BJ (cell line): ENCODE data around the gene AATK. TPM values are rescaled to one million over a fixed set of nuclear protein-coding genes. Genes with fewer than 3 reads are reported as not detected.

Experiments
- CTCF ChIA-PET: fragments of 350-600 bp; formaldehyde crosslinking; extraction: SDS; loops from one replicate; lab custom pipeline; 2021; ENCODE audit warnings: antibody characterized with exemption, inconsistent platforms; lab: Yijun Ruan, JAX
- POLR2A ChIA-PET: fragments of 300-600 bp; sonication (Branson Sonifier 250); formaldehyde crosslinking; extraction: SDS; loops from one replicate; lab custom pipeline; 2021; ENCODE audit warnings: antibody characterized with exemption; lab: Charles Lee
- DNase-seq: peaks from one replicate; pipeline ENCODE4 v3.0.0-alpha.2; 2011; ENCODE audit warnings: low read depth
- H3K27me3 ChIP-seq: 2 replicates; pipeline ENCODE4 v1.6.0; 2011; ENCODE audit warnings: low read length; ENCODE audit not compliant: control insufficient read depth, insufficient read depth
- H3K36me3 ChIP-seq: 2 replicates; pipeline ENCODE4 v1.5.1; 2011; ENCODE audit warnings: low read length; ENCODE audit not compliant: control insufficient read depth, insufficient read depth
- H3K4me3 ChIP-seq: 2 replicates; pipeline ENCODE4 v1.5.1; 2011; ENCODE audit warnings: low read depth, mild to moderate bottlenecking, control low read depth, low read length
- polyA plus RNA-seq: library from polyadenylated mRNA; depleted of rRNA; stranded (reverse); fragments of >200 nt; gene quantifications from 2 replicates; pipeline ENCODE4 v1.2.3, GENCODE V29; 2011
- TF ChIP-seq, protein P1 (sequence below): IDR thresholded peaks from 2 replicates; pipeline ENCODE4 v1.5.1; 2011; ENCODE audit warnings: low read depth, mild to moderate bottlenecking, control low read depth, inconsistent platforms, low read length, moderate library complexity; ENCODE audit not compliant: insufficient read depth

AATK gene
- polyA plus RNA-seq, 1 experiment, result 0.29 TPM

DNA sequence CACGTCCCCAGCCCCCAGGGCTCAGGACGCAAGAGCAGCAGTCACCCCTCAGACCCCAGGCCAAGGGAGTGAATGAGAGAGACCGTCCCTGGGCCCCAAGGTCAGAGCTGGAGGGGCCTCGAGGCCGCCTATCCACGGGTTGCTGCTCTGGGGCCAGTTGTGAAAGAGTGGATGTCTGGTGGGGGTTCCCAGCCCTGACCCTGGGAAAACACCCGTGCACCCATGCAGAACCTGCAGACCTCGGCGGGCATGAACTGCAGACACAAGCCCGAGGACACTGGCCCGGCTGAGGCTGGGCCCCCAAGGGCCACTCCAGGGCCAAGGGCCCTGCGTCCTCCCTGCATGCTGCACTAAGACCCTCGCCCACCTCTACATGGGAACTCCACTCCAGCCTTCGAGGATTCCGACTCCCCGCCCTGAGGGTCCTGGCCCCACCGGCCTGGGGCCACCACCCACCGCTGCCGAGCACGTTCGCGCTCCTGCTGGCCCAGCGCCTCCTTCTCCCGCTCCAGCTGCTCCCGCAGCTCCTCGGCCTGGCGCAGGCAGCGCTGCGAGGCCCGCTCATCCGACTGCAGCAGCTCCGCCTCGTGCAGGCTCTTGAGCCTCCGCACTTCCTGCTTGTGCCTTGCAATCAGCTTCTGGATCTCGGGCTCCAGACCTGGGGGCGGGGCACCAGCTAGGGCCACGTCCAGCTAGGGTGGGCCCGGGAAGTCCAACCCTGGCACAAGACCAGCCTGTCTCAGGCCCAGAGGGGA, 27.6 kb upstream of the AATK start:
- H3K27me3 ChIP-seq, result no peaks in the 10 kb centered on the region
- CTCF ChIA-PET, result no interaction called here
- TF ChIP-seq, protein P1, sequence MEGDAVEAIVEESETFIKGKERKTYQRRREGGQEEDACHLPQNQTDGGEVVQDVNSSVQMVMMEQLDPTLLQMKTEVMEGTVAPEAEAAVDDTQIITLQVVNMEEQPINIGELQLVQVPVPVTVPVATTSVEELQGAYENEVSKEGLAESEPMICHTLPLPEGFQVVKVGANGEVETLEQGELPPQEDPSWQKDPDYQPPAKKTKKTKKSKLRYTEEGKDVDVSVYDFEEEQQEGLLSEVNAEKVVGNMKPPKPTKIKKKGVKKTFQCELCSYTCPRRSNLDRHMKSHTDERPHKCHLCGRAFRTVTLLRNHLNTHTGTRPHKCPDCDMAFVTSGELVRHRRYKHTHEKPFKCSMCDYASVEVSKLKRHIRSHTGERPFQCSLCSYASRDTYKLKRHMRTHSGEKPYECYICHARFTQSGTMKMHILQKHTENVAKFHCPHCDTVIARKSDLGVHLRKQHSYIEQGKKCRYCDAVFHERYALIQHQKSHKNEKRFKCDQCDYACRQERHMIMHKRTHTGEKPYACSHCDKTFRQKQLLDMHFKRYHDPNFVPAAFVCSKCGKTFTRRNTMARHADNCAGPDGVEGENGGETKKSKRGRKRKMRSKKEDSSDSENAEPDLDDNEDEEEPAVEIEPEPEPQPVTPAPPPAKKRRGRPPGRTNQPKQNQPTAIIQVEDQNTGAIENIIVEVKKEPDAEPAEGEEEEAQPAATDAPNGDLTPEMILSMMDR, result no peak
- POLR2A ChIA-PET, result no interaction called here
- H3K4me3 ChIP-seq, result no peak overlapping the region
- H3K36me3 ChIP-seq, result peaks cover 8% of the 10 kb centered on the region
- no peak for DNase-seq

DNA sequence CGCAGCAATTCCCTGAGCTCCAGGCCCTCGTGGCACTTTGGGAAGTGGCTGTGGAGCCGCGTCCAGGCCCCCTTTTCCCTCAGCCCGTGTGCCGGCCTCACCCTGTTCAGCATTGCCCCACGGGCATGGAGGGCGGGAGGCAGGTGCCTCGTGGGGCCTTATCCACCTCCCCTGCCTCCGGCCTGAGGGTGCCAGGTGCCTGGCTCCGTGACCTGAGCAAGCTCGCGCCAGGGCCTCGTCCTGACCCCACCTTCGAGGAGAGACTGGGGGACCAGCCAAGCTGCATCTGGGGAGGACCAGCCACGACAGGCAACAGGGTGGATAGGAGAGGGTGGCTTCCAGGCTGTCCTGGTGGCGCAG, 27.0 kb upstream of the AATK start:
- Histone ChIP-seq H3K36me3 (peaks cover 7% of the 10 kb centered on the region), H3K4me3 (no peak overlapping the region), H3K27me3 (no peaks in the 10 kb centered on the region)
- TF ChIP-seq, protein P1, result no peak
- ChIA-PET POLR2A (no interaction called here), CTCF (interaction anchor here (1.0 kb wide), 1 partner anchor 50 kb away, joined by 3 read pairs; no protein-coding TSS in a partner anchor)
- DNase-seq, result no peak

DNA sequence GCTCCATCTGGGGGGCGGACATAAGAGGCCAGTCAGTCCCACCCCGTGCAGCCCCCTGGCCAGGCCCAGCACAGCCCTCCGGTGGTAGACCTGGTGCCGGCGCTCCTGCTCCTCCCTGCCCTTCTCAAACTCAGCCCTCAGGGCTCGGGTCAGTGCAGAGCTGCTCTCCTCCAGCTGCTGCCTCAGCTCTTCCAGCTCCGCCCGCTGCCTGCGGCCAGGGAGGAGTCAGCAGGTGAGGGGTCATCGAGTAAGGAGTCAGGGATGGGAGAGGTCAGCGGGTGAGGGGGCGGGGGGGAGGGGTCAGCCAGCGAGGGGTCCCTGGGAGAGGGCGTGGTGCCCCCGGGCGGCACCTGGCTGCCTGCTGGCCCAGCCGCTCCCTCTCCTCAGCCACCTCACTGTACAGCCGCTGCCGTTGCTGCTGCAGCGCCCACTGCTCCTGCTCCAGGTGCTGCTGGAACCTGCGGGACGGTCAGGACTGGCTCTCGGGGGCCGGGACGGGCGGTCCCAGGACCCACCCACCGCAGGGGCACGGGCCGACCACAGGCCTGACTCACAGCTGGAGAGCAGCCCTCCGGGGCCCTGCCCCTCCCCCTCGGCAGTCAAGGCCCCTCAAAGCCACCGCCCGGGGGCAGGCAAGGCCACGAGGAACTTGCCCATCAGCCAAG, 26.5 kb upstream of the AATK start:
- Histone ChIP-seq H3K4me3 (no peak overlapping the region), H3K27me3 (no peaks in the 10 kb centered on the region), H3K36me3 (peaks cover 7% of the 10 kb centered on the region)
- CTCF ChIA-PET, result interaction anchor here (1.0 kb wide), 1 partner anchor 50 kb away, joined by 3 read pairs; no protein-coding TSS in a partner anchor
- POLR2A ChIA-PET, result no interaction called here
- no peak for DNase-seq
- TF ChIP-seq, protein P1, result no peak

DNA sequence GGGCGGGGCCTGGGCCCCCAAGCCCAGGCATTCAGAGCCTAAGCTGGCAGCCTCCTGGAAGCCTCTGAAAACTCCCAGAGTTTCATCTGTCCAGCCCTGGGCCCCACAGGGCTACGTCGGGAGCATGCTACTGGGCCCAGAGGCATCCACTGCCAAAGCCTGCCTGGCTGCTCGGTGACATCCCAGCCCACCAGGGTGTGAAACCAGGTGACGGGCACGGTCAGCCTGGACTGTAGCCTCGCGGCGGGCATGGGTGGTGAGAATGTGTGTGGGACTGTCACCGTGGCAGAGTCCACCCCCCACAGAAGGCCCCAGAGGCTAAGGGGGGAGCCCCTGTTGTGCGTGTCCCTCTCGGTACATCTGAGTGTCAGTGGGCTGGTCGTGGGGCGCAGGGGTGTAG, 25.6 kb upstream of the AATK start:
- POLR2A ChIA-PET, result no interaction called here
- Histone ChIP-seq H3K4me3 (no peak overlapping the region), H3K27me3 (no peaks in the 10 kb centered on the region), H3K36me3 (peaks cover 7% of the 10 kb centered on the region)
- CTCF ChIA-PET, result interaction anchor here (2.6 kb wide), 1 partner anchor 9 kb away, joined by 12 read pairs; no protein-coding TSS in a partner anchor
- TF ChIP-seq, protein P1, result no peak
- DNase-seq, result no peak

DNA sequence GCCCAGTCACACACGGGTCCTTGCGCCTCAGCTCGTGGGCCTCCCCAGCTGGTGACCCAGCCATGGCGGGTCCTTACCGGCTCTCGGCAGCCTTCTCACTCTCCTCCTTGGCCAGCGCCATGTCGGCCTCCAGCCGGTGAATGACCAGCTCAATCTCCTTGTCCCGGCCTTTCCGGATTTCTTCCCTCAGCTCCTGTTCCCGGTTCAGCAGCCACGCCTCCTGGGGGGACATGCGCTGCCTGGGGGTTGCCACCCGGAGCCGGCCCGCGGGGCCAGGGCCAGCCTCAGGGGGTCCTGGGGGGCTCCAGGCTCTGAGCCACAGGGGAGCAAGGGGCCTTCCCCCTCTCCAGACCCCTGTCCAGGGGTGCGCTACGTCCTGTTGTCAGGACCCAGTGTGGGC, 25.1 kb upstream of the AATK start:
- TF ChIP-seq, protein P1, result no peak
- Histone ChIP-seq H3K27me3 (no peaks in the 10 kb centered on the region), H3K36me3 (peaks cover 5% of the 10 kb centered on the region), H3K4me3 (no peak overlapping the region)
- POLR2A ChIA-PET, result no interaction called here
- DNase-seq, result no peak
- CTCF ChIA-PET, result interaction anchor here (2.6 kb wide), 1 partner anchor 10 kb away, joined by 12 read pairs; no protein-coding TSS in a partner anchor
